Measurements from ENCODE around the gene MYPOP.

The MYPOP gene

DNA sequence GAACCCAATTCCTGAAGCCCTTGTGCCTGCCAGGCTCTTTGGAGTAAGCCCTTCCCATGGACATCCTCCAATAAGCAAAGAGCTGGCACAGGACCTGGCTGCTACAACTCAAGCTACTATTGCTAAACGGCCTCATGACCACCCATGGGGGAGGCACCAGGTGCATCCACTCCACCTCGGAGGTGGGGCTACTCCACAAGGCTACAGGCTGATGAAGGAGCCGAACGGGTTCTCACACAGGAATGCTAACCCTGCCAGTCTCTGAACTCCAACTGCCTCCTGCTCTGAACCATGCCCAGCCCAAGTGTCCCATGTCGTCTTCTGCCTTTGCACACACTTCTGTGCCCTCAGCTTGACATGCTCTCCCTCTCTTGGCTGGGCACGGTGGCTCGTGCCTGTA lies 49.4 kb downstream of the MYPOP start:
- H3K27ac ChIP-seq (ENCODE audit: low read depth, low read length), result no peak overlapping the region
- no peaks in the 10 kb centered on the region for H3F3A ChIP-seq (ENCODE audit: control insufficient read depth, insufficient read depth)
- no peak for TF ChIP-seq EZH2phosphoT487 (IDR thresholded peaks at IDR 0.05; ENCODE audit: borderline replicate concordance, low read length)
- TF ChIP-seq, protein P1, sequence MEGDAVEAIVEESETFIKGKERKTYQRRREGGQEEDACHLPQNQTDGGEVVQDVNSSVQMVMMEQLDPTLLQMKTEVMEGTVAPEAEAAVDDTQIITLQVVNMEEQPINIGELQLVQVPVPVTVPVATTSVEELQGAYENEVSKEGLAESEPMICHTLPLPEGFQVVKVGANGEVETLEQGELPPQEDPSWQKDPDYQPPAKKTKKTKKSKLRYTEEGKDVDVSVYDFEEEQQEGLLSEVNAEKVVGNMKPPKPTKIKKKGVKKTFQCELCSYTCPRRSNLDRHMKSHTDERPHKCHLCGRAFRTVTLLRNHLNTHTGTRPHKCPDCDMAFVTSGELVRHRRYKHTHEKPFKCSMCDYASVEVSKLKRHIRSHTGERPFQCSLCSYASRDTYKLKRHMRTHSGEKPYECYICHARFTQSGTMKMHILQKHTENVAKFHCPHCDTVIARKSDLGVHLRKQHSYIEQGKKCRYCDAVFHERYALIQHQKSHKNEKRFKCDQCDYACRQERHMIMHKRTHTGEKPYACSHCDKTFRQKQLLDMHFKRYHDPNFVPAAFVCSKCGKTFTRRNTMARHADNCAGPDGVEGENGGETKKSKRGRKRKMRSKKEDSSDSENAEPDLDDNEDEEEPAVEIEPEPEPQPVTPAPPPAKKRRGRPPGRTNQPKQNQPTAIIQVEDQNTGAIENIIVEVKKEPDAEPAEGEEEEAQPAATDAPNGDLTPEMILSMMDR (IDR thresholded peaks at IDR 0.05; ENCODE audit: low read depth, low read length, poor library complexity, severe bottlenecking), result no peak
- no peaks in the 10 kb centered on the region for H3K9me3 ChIP-seq (ENCODE audit: control insufficient read depth, insufficient read depth, low read length)
- H3K27me3 ChIP-seq (ENCODE audit: control insufficient read depth, low read length), result no peaks in the 10 kb centered on the region
- no peak overlapping the region for H3K4me2 ChIP-seq (ENCODE audit: low read length)
- no peaks in the 10 kb centered on the region for H3K9me2 ChIP-seq (replicated peaks; ENCODE audit: control insufficient read depth, low read length)
- no peaks in the 10 kb centered on the region for H4K20me1 ChIP-seq (ENCODE audit: control insufficient read depth, insufficient read depth, low read depth, low read length)
- H3K4me3 ChIP-seq (ENCODE audit: low read length), result no peak overlapping the region
- peaks cover 76% of the 10 kb centered on the region for H3K36me3 ChIP-seq (ENCODE audit: control insufficient read depth, low read length)
- H3K79me2 ChIP-seq (ENCODE audit: control insufficient read depth, low read length), result peaks cover 26% of the 10 kb centered on the region
- no peaks in the 10 kb centered on the region for H3K4me1 ChIP-seq (ENCODE audit: control insufficient read depth, low read length)

DNA sequence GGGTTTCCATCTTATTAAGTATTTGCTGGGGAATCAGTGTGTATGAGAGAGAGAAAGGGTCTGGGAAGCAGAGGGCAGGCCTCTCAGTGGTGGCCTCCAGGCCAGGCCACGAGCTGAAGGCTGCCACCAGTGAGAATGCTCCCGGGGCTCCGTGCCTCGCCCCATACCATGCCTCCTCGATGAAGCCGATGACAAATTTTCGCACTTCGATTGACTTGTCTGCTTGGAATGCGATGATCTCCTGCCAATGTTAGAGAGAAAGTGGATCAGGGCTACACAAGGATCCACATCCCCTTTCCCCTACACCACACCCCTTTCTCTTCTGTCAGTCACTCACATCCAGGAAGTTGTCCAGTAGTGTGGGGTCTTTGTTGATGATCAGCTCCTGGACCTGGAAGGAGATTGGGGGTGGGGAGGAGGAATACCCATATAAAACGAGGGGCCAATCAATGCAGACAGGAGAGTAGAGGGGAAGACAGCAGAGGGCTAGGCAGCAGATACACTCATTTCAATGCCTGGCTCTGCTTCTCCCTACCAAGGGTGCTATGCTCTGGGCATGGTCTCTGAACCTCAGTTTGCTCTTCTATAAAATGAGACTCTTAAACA lies 50.2 kb downstream of the MYPOP start:
- H3K9me3 ChIP-seq (ENCODE audit: control insufficient read depth, insufficient read depth, low read length), result no peaks in the 10 kb centered on the region
- peaks cover 83% of the 10 kb centered on the region for H3K36me3 ChIP-seq (ENCODE audit: control insufficient read depth, low read length)

DNA sequence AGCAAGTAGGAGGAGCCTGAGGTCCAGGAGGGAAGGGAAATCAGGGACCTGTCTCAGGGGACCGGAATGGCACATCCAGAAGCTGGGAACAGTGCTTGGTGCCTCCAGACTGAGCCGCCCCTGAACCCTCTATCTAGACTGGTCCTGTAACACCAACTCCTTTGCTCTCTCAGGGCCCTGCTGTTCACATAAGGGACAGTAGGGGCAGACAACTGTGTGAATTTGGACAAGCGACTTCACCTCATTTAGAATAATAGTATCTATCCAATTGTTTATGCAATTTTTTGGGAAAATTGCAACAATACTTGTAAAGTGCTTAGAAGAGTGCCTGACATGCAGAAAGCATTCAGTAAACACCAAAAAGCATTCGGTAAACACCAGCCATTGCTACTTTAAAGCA lies 53.5 kb downstream of the MYPOP start:
- H3K36me3 ChIP-seq (ENCODE audit: control insufficient read depth, low read length), result peaks cover 91% of the 10 kb centered on the region

More for the DNA sequence above, 50.2 kb downstream of the MYPOP start:
- H3K4me3 ChIP-seq (ENCODE audit: low read length), result no peak overlapping the region
- H3K9me2 ChIP-seq (replicated peaks; ENCODE audit: control insufficient read depth, low read length), result no peaks in the 10 kb centered on the region
- TF ChIP-seq, protein P1 (IDR thresholded peaks at IDR 0.05; ENCODE audit: low read depth, low read length, poor library complexity, severe bottlenecking), result no peak
- no peak for TF ChIP-seq EZH2phosphoT487 (IDR thresholded peaks at IDR 0.05; ENCODE audit: borderline replicate concordance, low read length)
- H3K27me3 ChIP-seq (ENCODE audit: control insufficient read depth, low read length), result no peaks in the 10 kb centered on the region
- no peak overlapping the region for H3K27ac ChIP-seq (ENCODE audit: low read depth, low read length)
- no peaks in the 10 kb centered on the region for H3F3A ChIP-seq (ENCODE audit: control insufficient read depth, insufficient read depth)
- no peaks in the 10 kb centered on the region for H3K4me1 ChIP-seq (ENCODE audit: control insufficient read depth, low read length)
- no peaks in the 10 kb centered on the region for H4K20me1 ChIP-seq (ENCODE audit: control insufficient read depth, insufficient read depth, low read depth, low read length)
- H3K4me2 ChIP-seq (ENCODE audit: low read length), result no peak overlapping the region
- peaks cover 23% of the 10 kb centered on the region for H3K79me2 ChIP-seq (ENCODE audit: control insufficient read depth, low read length)

More for the DNA sequence above, 53.5 kb downstream of the MYPOP start:
- no peaks in the 10 kb centered on the region for H3K9me2 ChIP-seq (replicated peaks; ENCODE audit: control insufficient read depth, low read length)
- no peaks in the 10 kb centered on the region for H3K4me1 ChIP-seq (ENCODE audit: control insufficient read depth, low read length)
- no peaks in the 10 kb centered on the region for H3K27me3 ChIP-seq (ENCODE audit: control insufficient read depth, low read length)
- H3F3A ChIP-seq (ENCODE audit: control insufficient read depth, insufficient read depth), result no peaks in the 10 kb centered on the region
- TF ChIP-seq, protein P1 (IDR thresholded peaks at IDR 0.05; ENCODE audit: low read depth, low read length, poor library complexity, severe bottlenecking), result peak; percentile 41
- TF ChIP-seq EZH2phosphoT487 (IDR thresholded peaks at IDR 0.05; ENCODE audit: borderline replicate concordance, low read length), result no peak
- no peaks in the 10 kb centered on the region for H4K20me1 ChIP-seq (ENCODE audit: control insufficient read depth, insufficient read depth, low read depth, low read length)
- H3K4me3 ChIP-seq (ENCODE audit: low read length), result no peak overlapping the region
- no peak overlapping the region for H3K27ac ChIP-seq (ENCODE audit: low read depth, low read length)
- no peaks in the 10 kb centered on the region; the same call in 1 of the 2 replicates for H3K79me2 ChIP-seq (ENCODE audit: control insufficient read depth, low read length)
- H3K9me3 ChIP-seq (ENCODE audit: control insufficient read depth, insufficient read depth, low read length), result no peaks in the 10 kb centered on the region
- H3K4me2 ChIP-seq (ENCODE audit: low read length), result no peak overlapping the region

All from DOHH2 (cell line).